ENCODE data around the gene TMEM94.
"Not testable (repeated sequence)": the region's sequence is repeated elsewhere in the genome, so short reads cannot be mapped to it uniquely, and the experiment has no call there.

The TMEM94 gene

GRCh38 chr17:75477490-75477862, 21.0 kb downstream of the TMEM94 start:
- DNase-seq = not testable (repeated sequence)

- no peak for DNase-seq
Measured at GRCh38 chr17:75478508-75478907, 22.1 kb downstream of the TMEM94 start.

GRCh38 chr17:75480281-75480680, 23.8 kb downstream of the TMEM94 start:
- no peak for DNase-seq

- DNase-seq = no peak
Measured at GRCh38 chr17:75481194-75482068, 25.0 kb downstream of the TMEM94 start.

- DNase-seq = no peak
Measured at GRCh38 chr17:75482098-75482942, 25.9 kb downstream of the TMEM94 start.

- no peak for DNase-seq
Measured at GRCh38 chr17:75485688-75486087, 29.3 kb downstream of the TMEM94 start.

- no peak for DNase-seq
Measured at GRCh38 chr17:75486151-75486550, 29.7 kb downstream of the TMEM94 start.

GRCh38 chr17:75486951-75487350, 30.5 kb downstream of the TMEM94 start:
- no peak for DNase-seq

- peak; percentile 50 for DNase-seq
Measured at GRCh38 chr17:75487351-75488070, 31.1 kb downstream of the TMEM94 start.

- DNase-seq = no peak
Measured at GRCh38 chr17:75488693-75489510, 32.5 kb downstream of the TMEM94 start.

- no peak for DNase-seq
Measured at GRCh38 chr17:75489511-75489955, 33.1 kb downstream of the TMEM94 start.

- DNase-seq = no peak
Measured at GRCh38 chr17:75490173-75490743, 33.8 kb downstream of the TMEM94 start.

- no peak for DNase-seq
Measured at GRCh38 chr17:75490953-75491649, 34.7 kb downstream of the TMEM94 start.

- DNase-seq = no peak
Measured at GRCh38 chr17:75491680-75492079, 35.2 kb downstream of the TMEM94 start.

- no peak for DNase-seq
Measured at GRCh38 chr17:75492555-75493168, 36.2 kb downstream of the TMEM94 start.

GRCh38 chr17:75493476-75494129, 37.2 kb downstream of the TMEM94 start:
- DNase-seq = no peak

- no peak for DNase-seq
Measured at GRCh38 chr17:75494326-75494877, 38.0 kb downstream of the TMEM94 start.

GRCh38 chr17:75496005-75496404, 39.6 kb downstream of the TMEM94 start:
- DNase-seq = no peak

- DNase-seq = no peak
Measured at GRCh38 chr17:75498039-75498725, 41.7 kb downstream of the TMEM94 start.
